PC-9 (cell line): ENCODE data around the gene DYNLT2. TPM values are rescaled to one million over a fixed set of nuclear protein-coding genes. Genes with fewer than 3 reads are reported as not detected.

ENCODE experiments used
- BruUV-seq: library from RNA; stranded (reverse); fragments of 400-500 nt; replicated peaks from 2 replicates; lab custom pipeline; 2021; lab: Mats Ljungman, UMichigan
- CTCF ChIA-PET: fragments of 300-600 bp; sonication (Branson Sonifier 250); formaldehyde crosslinking; loops from one replicate; lab custom pipeline; 2022; ENCODE audit warnings: antibody characterized with exemption; lab: Charles Lee
- POLR2A ChIA-PET: fragments of 300-600 bp; sonication (Branson Sonifier 250); formaldehyde crosslinking; loops from one replicate; lab custom pipeline; 2022; ENCODE audit warnings: antibody characterized with exemption; ENCODE audit not compliant: unreplicated experiment; lab: Charles Lee
- DNase-seq, 2 experiments: peaks; one replicate each; pipeline versions ENCODE4 v3.0.0 to v3.0.0-alpha.2; 2015 to 2022; ENCODE audit warnings: mixed read lengths in 1 of 2
- H2AFZ ChIP-seq: fragments of 200-600 bp; sonication (generic); 2 replicates; pipeline ENCODE4 v1.8.1; 2017; ENCODE audit warnings: antibody characterized with exemption
- H3F3A ChIP-seq: fragments of 200-600 bp; sonication (generic); 2 replicates; pipeline ENCODE4 v1.8.1; 2017; ENCODE audit warnings: antibody characterized with exemption, mild to moderate bottlenecking, low read depth; ENCODE audit not compliant: insufficient read depth
- H3K27ac ChIP-seq: fragments of 200-600 bp; sonication (generic); 2 replicates; pipeline ENCODE4 v1.6.1; 2016; ENCODE audit warnings: mixed run types
- H3K27me3 ChIP-seq: fragments of 200-600 bp; sonication (generic); 2 replicates; pipeline ENCODE4 v1.6.1; 2016; ENCODE audit warnings: low read depth, mixed run types; ENCODE audit not compliant: insufficient read depth
- H3K36me3 ChIP-seq: fragments of 200-600 bp; sonication (generic); 2 replicates; pipeline ENCODE4 v1.6.1; 2016; ENCODE audit warnings: low read depth, mixed run types
- H3K4me1 ChIP-seq: fragments of 200-600 bp; sonication (generic); replicated peaks from 2 replicates; pipeline ENCODE4 v1.6.1; 2016; ENCODE audit warnings: mixed run types; ENCODE audit not compliant: insufficient read depth
- H3K4me2 ChIP-seq: fragments of 200-600 bp; sonication (generic); 2 replicates; pipeline ENCODE4 v1.6.1; 2017; ENCODE audit warnings: mixed run types
- H3K4me3 ChIP-seq: fragments of 200-600 bp; sonication (generic); 2 replicates; pipeline ENCODE4 v1.6.1; 2016; ENCODE audit warnings: mixed run types
- H3K79me2 ChIP-seq: fragments of 200-600 bp; sonication (generic); 2 replicates; pipeline ENCODE4 v1.6.1; 2017; ENCODE audit warnings: low read depth, mixed run types
- H3K9me2 ChIP-seq: fragments of 200-600 bp; sonication (generic); 2 replicates; pipeline ENCODE4 v1.8.1; 2017; ENCODE audit warnings: mild to moderate bottlenecking; ENCODE audit not compliant: insufficient read depth
- H3K9me3 ChIP-seq: fragments of 200-600 bp; sonication (generic); 2 replicates; pipeline ENCODE4 v1.8.1; 2016; ENCODE audit warnings: low read depth; ENCODE audit not compliant: insufficient read depth
- H4K20me1 ChIP-seq: fragments of 200-600 bp; sonication (generic); 2 replicates; pipeline ENCODE4 v1.8.1; 2017; ENCODE audit not compliant: insufficient read depth
- CTCF ChIP-seq: fragments of 200-600 bp; sonication (generic); conservative IDR thresholded peaks from 2 replicates; pipeline ENCODE4 v1.6.1; 2017; ENCODE audit warnings: mixed run types, antibody characterized with exemption, mild to moderate bottlenecking, moderate library complexity
- EZH2 ChIP-seq: fragments of 200-600 bp; sonication (generic); IDR thresholded peaks from 2 replicates; pipeline ENCODE4 v1.8.0; 2017; ENCODE audit warnings: antibody characterized with exemption, low read depth
- intact Hi-C: fragments of 100-400 bp; cut with micrococcal nuclease; formaldehyde crosslinking; loops from one replicate; pipeline ENCODE4 v1.10.0; 2022; ENCODE audit not compliant: unreplicated experiment
- total RNA-seq: library from RNA; stranded (reverse); gene quantifications from 2 replicates; pipeline ENCODE4 v1.2.3, GENCODE V29; 2021

The DYNLT2 gene
- total RNA-seq, 1 experiment from 2014 or later, result 1.5 TPM

DNA sequence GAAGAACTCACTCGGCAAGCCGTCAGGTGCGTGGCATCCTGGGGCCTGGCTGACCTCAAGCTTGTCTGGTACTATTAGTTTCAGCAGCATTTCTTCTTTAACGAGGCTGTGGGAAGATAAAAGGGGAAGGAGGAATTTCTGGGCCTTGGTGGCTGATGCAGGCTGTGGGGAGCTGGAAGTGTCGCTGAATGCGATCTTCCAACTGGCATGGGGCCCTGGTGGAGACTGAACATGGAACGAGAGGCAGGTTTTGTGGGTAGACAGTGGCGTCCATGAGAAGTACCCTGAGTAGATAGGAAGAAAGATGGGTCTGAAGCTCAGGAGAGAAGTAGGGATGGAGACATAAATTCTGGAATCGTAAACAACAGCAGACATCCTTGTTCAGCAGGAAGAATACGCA lies 23.9 kb upstream of the DYNLT2 start:
- TF ChIP-seq EZH2, result no peak
- no peaks in the 10 kb centered on the region for H3K9me2 ChIP-seq
- H3K4me3 ChIP-seq, result no peak overlapping the region
- H3K9me3 ChIP-seq, result no peaks in the 10 kb centered on the region
- H3K27ac ChIP-seq, result no peak overlapping the region
- H3K79me2 ChIP-seq, result no peaks in the 10 kb centered on the region
- no peak overlapping the region for H2AFZ ChIP-seq
- intact Hi-C loops, result no loop called here
- H3K4me1 ChIP-seq, result no peaks in the 10 kb centered on the region
- H4K20me1 ChIP-seq, result no peaks in the 10 kb centered on the region
- POLR2A ChIA-PET, result no interaction called here
- CTCF ChIA-PET, result no interaction called here
- H3K27me3 ChIP-seq, result no peaks in the 10 kb centered on the region
- H3F3A ChIP-seq, result no peaks in the 10 kb centered on the region
- no TSS peak for BruUV-seq
- DNase-seq, result no peak
- no peak overlapping the region for H3K4me2 ChIP-seq
- H3K36me3 ChIP-seq, result no peaks in the 10 kb centered on the region; the same call in 1 of the 2 replicates

DNA sequence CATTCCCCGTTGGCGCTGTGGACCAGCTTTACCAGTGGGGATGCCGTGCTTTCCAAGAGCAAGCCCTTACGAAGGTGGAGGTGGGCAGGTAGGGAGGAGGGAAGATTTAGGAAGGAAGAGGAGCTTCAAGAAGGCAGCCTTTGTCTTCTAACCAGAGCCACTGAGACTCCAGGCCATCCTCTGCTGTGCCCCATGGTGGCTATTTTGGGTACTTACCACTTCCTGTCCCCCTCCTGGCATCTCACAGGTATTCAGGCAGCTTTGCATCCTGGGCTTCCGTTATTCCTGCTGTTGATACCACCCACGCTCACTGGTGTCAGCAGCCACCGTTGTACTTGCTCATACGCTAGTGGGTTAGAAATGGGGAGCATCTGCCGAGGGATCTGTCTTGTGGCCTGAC lies 23.0 kb upstream of the DYNLT2 start:
- Histone ChIP-seq H3K4me3 (no peak overlapping the region), H3K9me3 (no peaks in the 10 kb centered on the region), H3K27ac (no peak overlapping the region), H3K4me1 (no peaks in the 10 kb centered on the region), H3K27me3 (no peaks in the 10 kb centered on the region), H3K4me2 (no peak overlapping the region), H2AFZ (no peak overlapping the region), H3K36me3 (no peaks in the 10 kb centered on the region; the same call in 1 of the 2 replicates), H3F3A (no peaks in the 10 kb centered on the region), H3K79me2 (no peaks in the 10 kb centered on the region), H4K20me1 (no peaks in the 10 kb centered on the region), H3K9me2 (no peaks in the 10 kb centered on the region)
- intact Hi-C loops, result no loop called here
- DNase-seq, result no peak
- BruUV-seq, result no TSS peak
- ChIA-PET CTCF (no interaction called here), POLR2A (no interaction called here)
- no peak for TF ChIP-seq CTCF
- TF ChIP-seq EZH2, result no peak

DNA sequence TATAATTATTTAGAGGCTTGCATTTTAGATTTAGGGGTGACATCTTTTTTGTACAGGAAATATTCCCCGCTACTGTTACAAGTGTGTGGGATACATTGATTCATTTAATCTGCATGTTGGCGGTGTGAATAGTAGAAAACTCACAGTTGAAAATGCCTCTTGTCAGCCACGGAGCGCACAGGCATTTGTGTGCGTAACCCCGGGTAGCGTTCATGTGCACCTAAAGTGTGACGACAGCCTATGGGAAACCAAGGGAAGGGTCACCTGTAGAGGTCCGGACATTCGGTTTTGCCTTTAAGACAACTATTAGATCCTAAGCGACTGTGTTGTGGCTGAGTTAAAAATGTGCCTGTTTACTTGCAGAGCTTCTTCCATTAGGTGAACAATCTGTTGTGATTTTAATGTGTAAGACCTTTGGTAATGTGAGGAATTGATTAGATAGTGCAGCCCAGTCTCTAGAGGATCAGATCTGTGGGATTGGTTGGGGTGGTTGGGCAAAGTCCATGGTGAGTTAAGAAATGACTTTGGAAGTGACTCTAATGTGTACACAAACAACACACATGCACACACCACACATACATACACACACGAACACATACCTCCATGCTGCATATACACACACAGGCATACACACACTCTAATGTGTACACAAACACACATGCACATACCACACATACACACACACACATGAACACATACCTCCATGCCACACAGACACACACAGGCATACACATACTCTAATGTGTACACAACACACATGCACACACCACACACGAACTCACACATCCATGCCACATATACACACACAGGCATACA lies 15.8 kb upstream of the DYNLT2 start:
- Histone ChIP-seq H3F3A (no peaks in the 10 kb centered on the region), H3K4me3 (no peak overlapping the region), H3K4me1 (no peaks in the 10 kb centered on the region), H4K20me1 (no peaks in the 10 kb centered on the region; the same call in 1 of the 2 replicates), H3K79me2 (no peaks in the 10 kb centered on the region), H3K27ac (no peak overlapping the region), H2AFZ (no peak overlapping the region), H3K9me2 (no peaks in the 10 kb centered on the region), H3K4me2 (no peak overlapping the region), H3K9me3 (no peaks in the 10 kb centered on the region), H3K36me3 (no peaks in the 10 kb centered on the region), H3K27me3 (no peaks in the 10 kb centered on the region)
- no peak for DNase-seq
- intact Hi-C loops, result no loop called here
- TF ChIP-seq EZH2, result no peak
- no peak for TF ChIP-seq CTCF
- ChIA-PET CTCF (no interaction called here), POLR2A (no interaction called here)
- no TSS peak for BruUV-seq
